GM18505 (cell line): ENCODE data around the gene EYS.

Experiments used
- ATAC-seq: cut with Tn5 transposase; IDR thresholded peaks from one replicate; pipeline ENCODE4 v1.9.1; 2021; ENCODE audit not compliant: unreplicated experiment
- POLR2A ChIP-seq: IDR thresholded peaks from 4 replicates; pipeline ENCODE4 v1.6.1; 2011; ENCODE audit warnings: borderline replicate concordance; ENCODE audit not compliant: insufficient read depth, insufficient read length; ENCODE audit errors: extremely low read depth

Gene EYS

GRCh38 chr6:63824722-63825121 lies 1882.3 kb downstream of the EYS start:
- TF ChIP-seq POLR2A: no peak
- ATAC-seq: no peak

DNA sequence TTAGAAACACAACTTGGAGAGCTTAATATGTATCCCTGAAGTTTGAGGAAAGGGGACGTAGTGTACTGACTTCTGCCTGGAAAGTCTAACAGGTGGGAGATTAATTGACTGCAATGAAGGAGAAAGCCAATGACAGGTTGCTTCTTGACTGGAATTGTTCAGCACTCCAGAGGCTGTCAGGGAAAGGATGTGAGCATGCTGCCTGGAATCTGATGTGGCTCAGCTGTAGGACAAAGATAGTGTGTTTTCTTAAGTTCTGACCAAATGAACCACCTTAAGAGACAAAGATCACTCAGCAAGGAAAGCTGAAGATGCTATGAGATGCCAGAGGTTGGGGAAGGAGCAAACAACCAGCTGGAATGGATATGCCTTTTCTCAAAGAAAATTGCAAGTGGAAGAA lies 1885.6 kb downstream of the EYS start:
- no peak for ATAC-seq
- no peak for TF ChIP-seq POLR2A

GRCh38 chr6:63819831-63820230 lies 1887.2 kb downstream of the EYS start:
- ATAC-seq: no peak
- no peak for TF ChIP-seq POLR2A

DNA sequence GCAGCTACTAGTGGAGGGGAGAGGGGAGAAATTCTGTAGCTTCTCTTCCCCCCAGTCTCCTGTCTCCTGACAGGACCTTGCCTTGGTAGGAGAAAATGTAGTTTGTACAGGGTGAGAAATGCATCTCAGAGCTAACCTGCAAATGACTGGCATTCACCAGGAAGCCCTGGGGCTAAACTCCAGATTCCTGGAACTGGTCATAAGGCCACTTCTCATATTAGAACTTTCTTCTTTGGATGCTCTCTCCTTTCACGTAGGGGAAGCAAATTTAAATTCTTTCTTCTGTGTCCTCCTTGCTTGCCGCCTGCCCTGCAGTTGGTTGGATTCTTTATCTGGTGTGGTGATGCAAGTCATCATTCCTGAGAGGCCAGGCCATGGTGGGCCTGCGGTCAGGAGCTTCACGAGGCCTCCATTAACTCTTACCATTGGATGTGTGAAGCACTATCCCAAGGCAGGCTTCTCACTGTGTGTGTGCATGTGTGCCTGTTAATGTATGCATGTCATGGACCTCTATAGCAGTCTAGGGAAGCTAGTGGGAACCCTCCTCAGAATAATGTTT lies 1889.5 kb downstream of the EYS start:
- no peak for ATAC-seq
- no peak for TF ChIP-seq POLR2A

- ATAC-seq: no peak
- no peak for TF ChIP-seq POLR2A
Observed at GRCh38 chr6:63816982-63817436, 1890.0 kb downstream of the EYS start.

DNA sequence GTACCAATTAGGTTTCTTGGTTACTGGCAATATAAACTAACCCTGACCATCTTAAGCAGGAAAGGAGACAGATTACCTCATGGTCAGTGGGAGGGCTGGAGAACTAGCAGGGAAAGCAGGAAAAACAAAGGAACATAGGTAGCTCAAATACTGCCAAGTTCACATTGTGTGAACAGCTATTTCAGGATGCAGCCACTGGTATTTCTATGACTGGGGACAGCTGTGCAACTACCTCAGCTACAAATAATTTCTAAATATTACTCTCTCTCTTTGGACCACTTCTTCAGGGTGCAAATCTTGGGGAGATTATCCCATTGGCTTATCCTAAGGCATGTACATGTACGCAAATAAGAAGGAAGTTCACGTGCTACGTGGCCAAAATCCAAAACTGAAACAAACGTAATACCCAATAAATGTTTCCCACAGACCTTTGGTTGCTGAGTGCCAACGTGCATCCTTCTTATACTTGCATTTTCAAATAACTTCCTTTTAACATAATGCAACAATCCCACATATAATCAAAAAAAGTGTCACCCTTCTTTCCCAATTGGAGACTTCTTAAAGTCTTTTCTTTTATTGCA lies 1890.5 kb downstream of the EYS start:
- ATAC-seq: no peak
- no peak for TF ChIP-seq POLR2A

DNA sequence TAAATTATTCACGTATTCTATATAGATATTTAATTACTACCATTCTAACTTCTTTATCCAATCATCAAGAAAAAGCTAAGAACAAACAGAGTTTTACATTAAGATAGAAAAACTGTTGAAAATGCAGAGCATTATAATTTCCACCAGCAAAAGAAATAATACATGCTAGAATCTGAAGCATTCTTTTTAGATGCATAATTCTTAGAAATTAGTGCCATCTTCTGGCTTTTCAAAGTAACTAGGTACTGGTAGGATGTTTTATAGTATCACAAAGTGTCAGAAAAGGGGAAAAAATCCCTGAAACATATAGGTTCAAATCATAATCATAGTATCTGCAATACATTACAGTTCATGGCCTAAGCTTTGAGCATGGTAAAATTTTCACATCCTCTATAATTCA lies 1892.6 kb downstream of the EYS start:
- TF ChIP-seq POLR2A: no peak
- no peak for ATAC-seq

GRCh38 chr6:63813566-63814120 lies 1893.4 kb downstream of the EYS start:
- TF ChIP-seq POLR2A: no peak
- ATAC-seq: no peak

DNA sequence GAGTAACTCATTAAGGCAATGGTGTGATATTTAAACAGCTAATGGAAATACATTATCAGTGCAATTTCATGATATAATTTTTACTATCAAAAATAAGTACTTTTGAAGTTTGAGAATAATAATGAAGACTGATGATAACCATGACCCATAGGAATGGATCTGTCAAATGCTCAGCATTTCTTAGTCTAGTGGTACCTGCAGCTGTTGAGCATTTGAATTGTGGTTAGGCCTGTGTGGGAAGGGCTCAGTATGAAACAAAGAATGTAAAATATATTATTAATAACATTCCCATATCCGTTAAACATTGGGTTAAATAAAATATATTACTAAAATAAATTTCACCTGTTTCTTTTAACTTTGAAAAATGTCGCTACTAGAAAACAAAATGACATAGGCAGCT lies 1898.5 kb downstream of the EYS start:
- TF ChIP-seq POLR2A: no peak
- ATAC-seq: no peak

- no peak for TF ChIP-seq POLR2A
- ATAC-seq: no peak
Observed at GRCh38 chr6:63807056-63807455, 1900.0 kb downstream of the EYS start.

DNA sequence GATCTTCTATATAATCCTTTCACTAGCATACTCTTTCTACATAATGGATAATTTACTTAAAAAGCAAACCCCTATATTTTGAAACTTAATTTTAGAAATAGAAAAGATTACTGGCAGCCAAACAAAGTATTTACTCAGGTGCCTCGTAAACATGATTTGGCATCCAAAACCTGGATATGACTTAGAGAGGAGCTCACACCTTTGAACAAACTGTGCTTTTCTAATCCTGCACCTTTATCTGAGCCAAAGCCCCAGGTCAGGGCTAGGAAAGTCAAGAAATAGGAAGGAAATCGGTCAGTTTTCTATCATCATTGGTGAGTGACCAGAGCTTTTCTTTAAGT lies 1900.5 kb downstream of the EYS start:
- no peak for TF ChIP-seq POLR2A

DNA sequence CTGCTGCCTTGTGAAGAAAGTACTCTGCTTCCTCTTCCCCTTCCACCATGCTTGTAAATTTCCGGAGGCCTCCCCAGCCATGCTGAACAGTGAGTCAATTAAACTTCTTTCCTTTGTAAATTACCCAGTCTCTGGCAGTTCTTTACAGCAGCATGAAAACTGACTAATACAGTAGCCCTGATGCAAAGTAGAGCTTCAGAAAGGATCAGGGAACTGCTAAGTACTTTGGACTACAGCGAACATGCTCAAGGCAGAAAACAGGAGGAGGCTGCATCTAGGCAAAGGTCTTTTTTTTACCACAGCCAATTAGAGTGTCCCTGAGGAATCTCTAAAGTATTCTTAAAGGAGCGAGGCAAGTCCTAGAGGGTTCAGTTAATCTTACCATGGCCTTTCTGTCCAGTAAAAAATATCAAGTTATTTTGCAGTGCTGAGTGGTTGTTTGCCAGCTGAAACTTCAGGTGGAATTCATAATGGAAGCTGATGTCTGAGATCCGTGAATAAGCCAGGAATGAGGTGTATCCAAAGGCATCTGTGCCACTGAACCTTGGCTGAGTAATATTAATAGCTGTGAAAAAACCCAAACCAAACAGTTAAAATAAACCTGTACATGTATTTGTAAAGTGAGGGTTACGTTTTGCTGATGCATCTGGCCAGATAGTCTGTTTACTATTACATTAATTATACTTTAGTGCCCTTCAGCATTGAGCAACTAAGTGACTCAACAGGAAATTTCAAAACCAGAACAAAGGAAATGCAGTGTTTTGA lies 1901.0 kb downstream of the EYS start:
- TF ChIP-seq POLR2A: no peak

More for the DNA sequence above, 1900.5 kb downstream of the EYS start:
- no peak for ATAC-seq

DNA sequence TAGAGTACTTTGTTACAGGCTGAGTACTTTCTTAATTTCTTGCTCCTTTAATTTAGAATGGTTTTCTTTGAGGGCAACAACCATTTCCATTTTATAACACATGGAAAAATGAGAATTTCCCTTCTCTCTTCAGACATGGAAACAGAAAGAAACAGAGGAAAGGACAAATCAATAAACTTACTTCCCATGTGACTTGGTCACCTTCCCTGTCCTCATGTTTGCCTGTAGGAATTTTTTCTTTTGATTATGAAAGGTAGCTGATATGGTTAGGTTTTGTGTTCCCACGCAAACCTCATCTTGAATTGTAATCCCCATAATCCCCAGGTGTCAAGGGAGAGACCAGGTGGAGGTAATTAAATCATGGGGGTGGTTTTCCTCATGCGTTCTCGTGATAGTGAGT lies 1901.7 kb downstream of the EYS start:
- no peak for TF ChIP-seq POLR2A

More for the DNA sequence above, 1901.0 kb downstream of the EYS start:
- ATAC-seq: no peak

DNA sequence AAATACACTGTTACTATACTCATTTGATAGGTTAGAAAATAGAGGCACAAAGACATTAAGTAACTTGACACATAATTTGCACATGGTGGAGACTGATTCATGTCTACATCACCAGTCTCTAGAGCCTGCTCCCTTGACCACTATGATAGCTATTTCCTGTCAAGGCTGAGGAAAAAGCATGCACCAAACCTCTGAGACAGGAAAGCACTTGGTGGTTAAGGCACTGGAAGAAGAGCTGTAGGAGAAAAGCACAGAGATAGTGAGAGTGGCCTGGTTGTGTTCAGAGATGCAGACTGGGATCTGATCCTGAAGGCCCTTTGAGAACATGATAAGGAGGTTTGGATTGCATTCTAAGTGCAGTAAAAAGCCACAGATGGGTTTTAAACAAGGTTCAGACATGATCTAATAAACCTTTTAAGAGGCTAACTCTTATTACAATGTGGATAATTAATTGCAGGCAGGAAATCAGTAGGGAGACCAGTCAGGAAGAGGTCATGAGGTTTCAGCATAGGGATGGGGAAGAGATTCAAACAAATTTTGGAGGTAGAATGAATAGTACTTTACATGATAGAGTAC lies 1902.6 kb downstream of the EYS start:
- no peak for TF ChIP-seq POLR2A
- ATAC-seq: no peak

More for the DNA sequence above, 1901.7 kb downstream of the EYS start:
- ATAC-seq: no peak

DNA sequence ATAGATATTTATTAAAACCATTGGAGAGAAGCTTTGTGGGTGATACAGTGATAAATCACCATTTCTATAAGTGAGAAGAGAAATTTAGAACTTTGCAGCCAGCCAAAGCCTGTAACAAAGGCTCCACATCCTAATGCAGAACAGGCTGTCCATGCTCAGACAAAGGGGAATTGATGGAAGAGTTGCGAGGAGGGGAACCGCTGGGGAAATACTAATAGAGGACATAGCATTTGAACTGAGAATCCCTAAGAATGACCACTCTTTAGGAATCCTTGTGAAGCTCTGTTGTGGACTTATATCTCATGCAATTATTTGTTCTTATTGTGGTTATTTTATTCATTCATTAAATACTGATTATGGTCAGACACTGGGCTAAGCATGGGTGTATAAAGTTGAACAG lies 1903.7 kb downstream of the EYS start:
- no peak for TF ChIP-seq POLR2A
- ATAC-seq: no peak
